PC-3 (cell line): ENCODE measurements around the gene MYLK. TPM values are rescaled to one million over a fixed set of nuclear protein-coding genes. Genes with fewer than 3 reads are reported as not detected.

ENCODE experiments used
- ATAC-seq: fragments of 200-7000 bp; cut with Tn5 transposase; 2 replicates; pipeline ENCODE4 v1.9.1; 2020; ENCODE audit warnings: mild to moderate bottlenecking, moderate library complexity
- BruUV-seq: library from RNA; stranded (reverse); fragments of 400-500 nt; replicated peaks from 2 replicates; lab custom pipeline; 2021; lab: Mats Ljungman, UMichigan
- CTCF ChIA-PET: fragments of 300-600 bp; sonication (Branson Sonifier 250); formaldehyde crosslinking; loops from one replicate; lab custom pipeline; 2022; ENCODE audit warnings: antibody characterized with exemption; lab: Charles Lee
- POLR2A ChIA-PET: fragments of 300-600 bp; sonication (Branson Sonifier 250); formaldehyde crosslinking; loops from one replicate; lab custom pipeline; 2022; ENCODE audit warnings: antibody characterized with exemption; ENCODE audit not compliant: unreplicated experiment; lab: Charles Lee
- DNase-seq: peaks from one replicate; pipeline ENCODE4 v3.0.0-alpha.2; 2015
- H2AFZ ChIP-seq: fragments of 300-600 bp; sonication (generic); 2 replicates; pipeline ENCODE4 v1.6.0; 2016; ENCODE audit warnings: antibody characterized with exemption, low read length
- H3F3A ChIP-seq: fragments of 300-600 bp; sonication (generic); one replicate; pipeline ENCODE4 v1.6.0; 2017; ENCODE audit warnings: antibody characterized with exemption, low read length, control low read depth, mild to moderate bottlenecking; ENCODE audit not compliant: unreplicated experiment
- H3K27ac ChIP-seq: fragments of 300-600 bp; sonication (generic); 2 replicates; pipeline ENCODE4 v1.5.1; 2016; ENCODE audit warnings: mild to moderate bottlenecking, low read length
- H3K27me3 ChIP-seq: fragments of 300-600 bp; sonication (generic); 2 replicates; pipeline ENCODE4 v1.6.1; 2016; ENCODE audit warnings: low read length, mixed read lengths
- H3K36me3 ChIP-seq: fragments of 300-600 bp; sonication (generic); 2 replicates; pipeline ENCODE4 v1.6.1; 2016; ENCODE audit warnings: low read depth, mixed run types, low read length, mixed read lengths
- H3K4me1 ChIP-seq: fragments of 300-600 bp; sonication (generic); 2 replicates; pipeline ENCODE4 v1.5.1; 2016; ENCODE audit warnings: low read length; ENCODE audit not compliant: insufficient read depth
- H3K4me2 ChIP-seq: fragments of 300-600 bp; sonication (generic); 2 replicates; pipeline ENCODE4 v1.6.0; 2016; ENCODE audit warnings: low read length
- H3K4me3 ChIP-seq: fragments of 300-600 bp; sonication (generic); 2 replicates; pipeline ENCODE4 v1.5.1; 2016; ENCODE audit warnings: mild to moderate bottlenecking, low read length, mixed read lengths
- H3K79me2 ChIP-seq: fragments of 300-600 bp; sonication (generic); 2 replicates; pipeline ENCODE4 v1.6.1; 2017; ENCODE audit warnings: low read length, mixed read lengths
- H3K9ac ChIP-seq: fragments of 300-600 bp; sonication (generic); 2 replicates; pipeline ENCODE4 v1.6.0; 2016; ENCODE audit warnings: mild to moderate bottlenecking, low read length
- H3K9me2 ChIP-seq: fragments of 300-600 bp; sonication (generic); replicated peaks from 2 replicates; pipeline ENCODE4 v1.6.1; 2016; ENCODE audit warnings: mixed run types, low read length, mixed read lengths
- H3K9me3 ChIP-seq: fragments of 300-600 bp; sonication (generic); 2 replicates; pipeline ENCODE4 v1.6.1; 2016; ENCODE audit warnings: low read length, mixed read lengths
- H4K20me1 ChIP-seq: fragments of 300-600 bp; sonication (generic); 2 replicates; pipeline ENCODE4 v1.6.1; 2016; ENCODE audit warnings: low read length, mixed read lengths
- EZH2 ChIP-seq: fragments of 300-600 bp; sonication (generic); IDR thresholded peaks from one replicate; pipeline ENCODE4 v1.6.1; 2017; ENCODE audit warnings: antibody characterized with exemption, mild to moderate bottlenecking, low read length; ENCODE audit not compliant: unreplicated experiment
- EZH2phosphoT487 ChIP-seq: fragments of 300-600 bp; sonication (generic); IDR thresholded peaks from 2 replicates; pipeline ENCODE4 v1.6.1; 2018; ENCODE audit warnings: mild to moderate bottlenecking, antibody characterized with exemption, low read length, borderline replicate concordance
- intact Hi-C: fragments of 100-400 bp; cut with micrococcal nuclease; formaldehyde crosslinking; loops from 2 replicates; pipeline ENCODE4 v1.9.0; 2023
- total RNA-seq: library from RNA; depleted of rRNA; stranded (reverse); fragments of >200 nt; gene quantifications from 2 replicates; pipeline ENCODE4 v1.2.3, GENCODE V29; 2014
- TF ChIP-seq, protein P1 (sequence below): fragments of 300-600 bp; sonication (generic); conservative IDR thresholded peaks from 2 replicates; pipeline ENCODE4 v1.5.1; 2017; ENCODE audit warnings: antibody characterized with exemption, low read depth, mild to moderate bottlenecking, low read length

The MYLK gene
- total RNA-seq, 1 experiment from 2014 or later = 6.9 TPM

GRCh38 chr3:123564056-123564455 is 320.1 kb downstream of the MYLK start:
- H3K9me3 ChIP-seq = no peaks in the 10 kb centered on the region
- intact Hi-C loops = no loop called here
- no peaks in the 10 kb centered on the region for H3F3A ChIP-seq
- H2AFZ ChIP-seq = no peak overlapping the region
- ChIA-PET CTCF (interaction anchor here (0.6 kb wide), 1 partner anchor 77 kb away, joined by 3 read pairs; no protein-coding TSS in a partner anchor), POLR2A (no interaction called here)
- no peak overlapping the region for H3K4me2 ChIP-seq
- DNase-seq (no peak), ATAC-seq (no peak)
- BruUV-seq = no TSS peak
- TF ChIP-seq EZH2phosphoT487 (no peak), EZH2 (no peak)
- TF ChIP-seq, protein P1, sequence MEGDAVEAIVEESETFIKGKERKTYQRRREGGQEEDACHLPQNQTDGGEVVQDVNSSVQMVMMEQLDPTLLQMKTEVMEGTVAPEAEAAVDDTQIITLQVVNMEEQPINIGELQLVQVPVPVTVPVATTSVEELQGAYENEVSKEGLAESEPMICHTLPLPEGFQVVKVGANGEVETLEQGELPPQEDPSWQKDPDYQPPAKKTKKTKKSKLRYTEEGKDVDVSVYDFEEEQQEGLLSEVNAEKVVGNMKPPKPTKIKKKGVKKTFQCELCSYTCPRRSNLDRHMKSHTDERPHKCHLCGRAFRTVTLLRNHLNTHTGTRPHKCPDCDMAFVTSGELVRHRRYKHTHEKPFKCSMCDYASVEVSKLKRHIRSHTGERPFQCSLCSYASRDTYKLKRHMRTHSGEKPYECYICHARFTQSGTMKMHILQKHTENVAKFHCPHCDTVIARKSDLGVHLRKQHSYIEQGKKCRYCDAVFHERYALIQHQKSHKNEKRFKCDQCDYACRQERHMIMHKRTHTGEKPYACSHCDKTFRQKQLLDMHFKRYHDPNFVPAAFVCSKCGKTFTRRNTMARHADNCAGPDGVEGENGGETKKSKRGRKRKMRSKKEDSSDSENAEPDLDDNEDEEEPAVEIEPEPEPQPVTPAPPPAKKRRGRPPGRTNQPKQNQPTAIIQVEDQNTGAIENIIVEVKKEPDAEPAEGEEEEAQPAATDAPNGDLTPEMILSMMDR = no peak
- no peaks in the 10 kb centered on the region for H3K9me2 ChIP-seq
- H3K79me2 ChIP-seq = no peaks in the 10 kb centered on the region
- H3K36me3 ChIP-seq = no peaks in the 10 kb centered on the region
- no peak overlapping the region for H3K27ac ChIP-seq
- H3K4me1 ChIP-seq = no peaks in the 10 kb centered on the region
- no peak overlapping the region for H3K9ac ChIP-seq
- H4K20me1 ChIP-seq = no peaks in the 10 kb centered on the region
- no peaks in the 10 kb centered on the region for H3K27me3 ChIP-seq
- no peak overlapping the region for H3K4me3 ChIP-seq

DNA sequence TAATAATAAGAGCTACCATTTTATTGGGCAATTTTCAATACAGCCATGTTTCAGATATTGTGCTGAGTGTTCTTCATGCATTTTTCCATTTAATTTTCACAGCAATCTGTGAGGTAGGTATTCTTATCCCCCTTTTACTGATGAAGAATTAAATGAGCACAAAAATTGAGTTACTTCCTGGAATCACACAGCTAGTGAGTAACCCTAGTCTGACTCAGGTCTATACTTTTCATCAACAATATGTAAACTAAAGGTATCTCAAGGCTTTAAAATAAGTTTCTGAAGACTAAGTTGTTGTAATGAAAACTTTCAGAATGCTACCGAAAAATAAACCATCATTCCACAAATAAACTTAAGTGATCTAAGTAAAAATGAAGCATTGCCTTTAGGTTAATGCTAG is 321.6 kb downstream of the MYLK start:
- H3K9ac ChIP-seq = no peak overlapping the region
- ATAC-seq (no peak; the same call in 1 of the 2 replicates), DNase-seq (no peak)
- H3K9me2 ChIP-seq = no peaks in the 10 kb centered on the region
- no peaks in the 10 kb centered on the region for H3K9me3 ChIP-seq
- H3K4me1 ChIP-seq = no peaks in the 10 kb centered on the region
- H3K36me3 ChIP-seq = 0 out of 2 replicates have a peak, but pooled peaks cover 2% of the 10 kb centered on the region
- intact Hi-C loops = no loop called here
- H3K27me3 ChIP-seq = no peaks in the 10 kb centered on the region
- H3K79me2 ChIP-seq = no peaks in the 10 kb centered on the region
- H3F3A ChIP-seq = no peaks in the 10 kb centered on the region
- H3K4me2 ChIP-seq = no peak overlapping the region
- BruUV-seq = no TSS peak
- no peak overlapping the region for H2AFZ ChIP-seq
- POLR2A ChIA-PET = interaction anchor here (0.6 kb wide), 1 partner anchor 41 kb away, joined by 3 read pairs; no protein-coding TSS in a partner anchor
- CTCF ChIA-PET = no interaction called here
- no peak for TF ChIP-seq EZH2phosphoT487
- no peak for TF ChIP-seq EZH2
- TF ChIP-seq, protein P1 = no peak
- H3K27ac ChIP-seq = no peak overlapping the region
- H3K4me3 ChIP-seq = no peak overlapping the region
- H4K20me1 ChIP-seq = no peaks in the 10 kb centered on the region

DNA sequence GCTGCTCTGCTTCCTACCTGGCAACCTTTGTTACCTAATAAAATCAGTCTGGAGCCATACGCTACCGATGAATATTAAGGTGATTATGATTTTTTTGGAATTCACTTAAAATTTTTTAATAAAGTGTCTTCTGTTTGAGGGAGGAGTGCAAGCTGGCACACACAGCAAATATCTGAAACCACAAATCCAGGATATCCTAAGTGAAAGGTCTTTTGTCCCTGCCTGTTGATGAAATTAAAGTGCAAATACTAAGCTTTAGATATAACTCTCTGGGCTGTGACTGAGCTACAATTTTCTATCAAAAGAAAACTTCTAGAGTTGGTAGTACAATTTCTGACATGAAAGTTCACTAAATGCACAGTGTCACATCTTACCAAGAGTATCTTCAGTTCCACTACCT is 322.9 kb downstream of the MYLK start:
- Histone ChIP-seq H2AFZ (no peak overlapping the region), H3K27me3 (no peaks in the 10 kb centered on the region), H3K4me1 (no peaks in the 10 kb centered on the region), H3K9ac (no peak overlapping the region), H3K36me3 (0 out of 2 replicates have a peak, but pooled peaks cover 2% of the 10 kb centered on the region), H3F3A (no peaks in the 10 kb centered on the region), H3K4me2 (no peak overlapping the region), H4K20me1 (no peaks in the 10 kb centered on the region), H3K79me2 (no peaks in the 10 kb centered on the region), H3K4me3 (no peak overlapping the region), H3K9me3 (no peaks in the 10 kb centered on the region), H3K9me2 (no peaks in the 10 kb centered on the region), H3K27ac (no peak overlapping the region)
- BruUV-seq = no TSS peak
- intact Hi-C loops = no loop called here
- TF ChIP-seq, protein P1 = no peak
- TF ChIP-seq EZH2 = no peak
- no peak for TF ChIP-seq EZH2phosphoT487
- ATAC-seq (peak; percentile 55), DNase-seq (no peak)
- CTCF ChIA-PET = interaction anchor here (0.8 to 0.9 kb wide), 2 partner anchors 10 to 21 kb away, joined by 3 to 6 read pairs; no protein-coding TSS in a partner anchor
- POLR2A ChIA-PET = interaction anchor here (0.8 kb wide), 1 partner anchor 17 kb away, joined by 6 read pairs; no protein-coding TSS in a partner anchor
